HG03520 (cell line): Measurements from ENCODE around the gene OR52H1.

ENCODE experiments used
- ATAC-seq: cut with Tn5 transposase; IDR thresholded peaks from one replicate; pipeline ENCODE4 v1.9.1; 2021; ENCODE audit warnings: mild to moderate bottlenecking, moderate library complexity; ENCODE audit not compliant: unreplicated experiment

OR52H1 gene

DNA sequence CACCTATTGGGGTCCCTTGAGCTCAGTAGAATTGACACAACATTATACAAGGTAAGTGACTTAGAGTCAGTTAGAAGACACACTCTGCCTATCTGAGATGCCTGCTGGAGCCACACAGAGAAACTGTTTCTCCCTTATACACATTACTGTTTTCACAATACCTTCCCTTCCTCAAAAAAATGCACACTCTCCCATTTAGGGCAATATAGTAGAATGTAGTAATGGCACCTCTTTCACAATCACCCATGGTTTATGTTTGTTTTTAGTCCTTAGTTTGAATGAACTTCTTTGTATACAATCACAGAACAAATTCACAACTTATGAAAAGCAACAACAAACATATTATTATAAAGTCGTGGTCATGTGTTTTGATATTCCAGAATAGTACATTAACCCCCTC is 14.3 kb downstream of the OR52H1 start:
- ATAC-seq = no peak

GRCh38 chr11:5531053-5531831 is 17.1 kb downstream of the OR52H1 start:
- no peak for ATAC-seq

DNA sequence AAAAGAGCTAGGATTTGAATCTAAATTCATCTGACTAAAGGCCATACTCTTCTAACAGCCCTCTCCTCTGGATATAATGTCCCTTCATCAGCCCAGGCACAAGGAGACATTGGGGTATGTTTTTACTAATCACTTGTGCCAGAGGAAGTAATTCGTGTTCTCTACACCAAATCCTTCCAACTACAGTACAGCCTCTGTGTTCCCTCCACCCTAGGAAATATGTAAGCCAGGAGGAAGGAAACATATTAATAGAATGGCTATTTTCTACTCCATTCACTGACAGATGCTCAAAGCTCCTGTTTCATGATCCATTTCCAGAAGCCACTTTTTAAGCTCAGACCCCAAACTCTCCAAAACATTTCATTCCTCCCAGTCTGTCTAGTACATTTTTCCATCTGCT is 19.8 kb downstream of the OR52H1 start:
- no peak for ATAC-seq

GRCh38 chr11:5527716-5528115 is 20.6 kb downstream of the OR52H1 start:
- no peak for ATAC-seq

GRCh38 chr11:5524756-5525155 is 23.6 kb downstream of the OR52H1 start:
- no peak for ATAC-seq

GRCh38 chr11:5522308-5522707 is 26.0 kb downstream of the OR52H1 start:
- ATAC-seq = no peak

GRCh38 chr11:5521540-5521939 is 26.8 kb downstream of the OR52H1 start:
- ATAC-seq = no peak

DNA sequence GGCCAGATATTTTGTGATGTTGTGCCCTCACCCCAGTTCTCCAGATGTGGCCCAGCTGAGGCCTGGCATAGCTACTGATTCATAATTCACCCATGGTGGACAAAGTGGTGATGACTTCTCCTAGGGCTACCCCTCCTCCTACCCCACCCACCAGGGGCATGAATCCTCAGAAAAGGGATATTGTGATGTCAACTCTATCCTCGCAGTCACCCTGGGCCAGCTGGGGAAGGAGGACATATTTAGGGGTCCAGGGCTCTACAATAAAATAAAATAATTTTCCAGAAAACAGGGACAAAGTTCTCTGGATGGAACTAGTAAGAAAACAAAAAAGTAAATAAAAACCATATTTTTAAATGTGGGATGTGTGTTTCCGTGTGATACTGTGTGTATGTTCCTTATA is 31.7 kb downstream of the OR52H1 start, which contains the start of gene UBQLNL:
Gene UBQLNL (minus strand): TSS at position 101 of the 400 bp plus-strand sequence. CDS start 258 bp downstream, outside the sequence.
- no peak for ATAC-seq

- ATAC-seq = no peak
These were observed 33.5 kb downstream of the OR52H1 start for GRCh38 chr11:5514841-5515240.

- ATAC-seq = no peak
These were observed 38.5 kb downstream of the OR52H1 start, which contains the start of gene UBQLN3 for GRCh38 chr11:5509803-5510202. Gene UBQLN3 (minus strand): TSS chr11:5509957. CDS start chr11:5509558, 399 bp downstream.

GRCh38 chr11:5508605-5509004 is 39.7 kb downstream of the OR52H1 start:
- no peak for ATAC-seq

- ATAC-seq = no peak
These were observed 40.4 kb downstream of the OR52H1 start for GRCh38 chr11:5507933-5508305.

- ATAC-seq = no peak
These were observed 41.0 kb downstream of the OR52H1 start for GRCh38 chr11:5507177-5507932.

GRCh38 chr11:5505363-5506048 is 42.8 kb downstream of the OR52H1 start:
- no peak for ATAC-seq

GRCh38 chr11:5504403-5504921 is 43.9 kb downstream of the OR52H1 start:
- ATAC-seq = no peak

GRCh38 chr11:5500393-5500801 is 47.9 kb downstream of the OR52H1 start:
- ATAC-seq = no peak

DNA sequence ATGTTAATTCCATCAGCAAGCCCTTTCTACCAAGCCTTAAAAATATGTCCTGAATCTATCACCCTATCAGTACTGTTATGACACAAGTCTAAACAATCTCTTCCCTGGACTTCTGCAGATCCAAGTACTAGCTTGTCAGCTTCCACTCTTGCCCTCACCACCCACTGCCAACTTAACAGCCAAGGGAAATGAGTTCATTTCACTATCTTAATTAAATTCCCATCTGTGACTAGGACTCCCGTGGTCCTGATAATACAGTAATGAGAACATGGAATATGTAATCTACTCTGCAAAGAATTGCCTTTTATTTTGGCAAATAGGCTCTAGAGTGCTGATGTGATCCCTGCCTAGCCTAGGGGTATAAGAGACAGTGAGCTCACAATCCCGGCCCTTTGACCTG is 48.7 kb downstream of the OR52H1 start:
- no peak for ATAC-seq
